HEK293 (cell line): ENCODE data around the gene PARD3B.

ENCODE experiments used
- CTCF ChIA-PET: fragments of 350-600 bp; formaldehyde crosslinking; extraction: SDS; loops from one replicate; lab custom pipeline; 2021; ENCODE audit warnings: antibody characterized with exemption; lab: Yijun Ruan, JAX
- POLR2A ChIA-PET: fragments of 300-600 bp; formaldehyde crosslinking; extraction: SDS; loops from one replicate; lab custom pipeline; 2020; ENCODE audit warnings: antibody characterized with exemption, inconsistent platforms; lab: Yijun Ruan, JAX
- H3K27ac ChIP-seq: fragments of 200-500 bp; sonication (Bioruptor generic); 2 replicates; pipeline ENCODE4 v1.5.1; 2014; ENCODE audit warnings: low read depth, low read length, control low read depth, inconsistent platforms; ENCODE audit errors: extremely low read depth
- H3K36me3 ChIP-seq, 2 experiments: fragments of 200-500 bp in 1 of 2; sonication (Bioruptor generic) in 1 of 2; 1 replicate in 1 of 2; 2 replicates in 1 of 2; pipeline ENCODE4 v1.5.1; 2014 to 2017; ENCODE audit warnings: inconsistent platforms in 2 of 2, low read length in 2 of 2; ENCODE audit not compliant: control insufficient read depth in 2 of 2, insufficient read depth in 1 of 2
- H3K4me1 ChIP-seq: fragments of 200-500 bp; sonication (Bioruptor generic); 2 replicates; pipeline ENCODE4 v1.5.1; 2014; ENCODE audit warnings: mild to moderate bottlenecking, low read length, inconsistent platforms; ENCODE audit not compliant: control insufficient read depth, insufficient read depth
- H3K4me3 ChIP-seq: 2 replicates; pipeline ENCODE4 v1.5.1; 2011; ENCODE audit warnings: low read depth, mild to moderate bottlenecking, control low read depth, low read length, moderate library complexity
- H3K9me3 ChIP-seq: fragments of 200-500 bp; sonication (Bioruptor generic); 2 replicates; pipeline ENCODE4 v1.5.1; 2014; ENCODE audit warnings: low read depth, low read length, inconsistent platforms; ENCODE audit not compliant: control insufficient read depth, insufficient read depth
- BCL6B ChIP-seq: fragments of 450-650 bp; formaldehyde crosslinking; IDR thresholded peaks from 2 replicates; pipeline ENCODE4 v1.5.1; 2017; ENCODE audit warnings: missing biosample characterization, missing genetic modification characterization
- CTCF ChIP-seq: fragments of 450-650 bp; formaldehyde crosslinking; IDR thresholded peaks from 2 replicates; pipeline ENCODE4 v1.5.1; 2016; ENCODE audit warnings: missing biosample characterization, missing genetic modification characterization
- GLI2 ChIP-seq: fragments of 450-650 bp; formaldehyde crosslinking; IDR thresholded peaks from 2 replicates; pipeline ENCODE4; 2017; ENCODE audit warnings: missing biosample characterization, missing genetic modification characterization, low read depth, borderline replicate concordance
- HOXD13 ChIP-seq: sonication (generic); formaldehyde crosslinking; IDR thresholded peaks from 2 replicates; pipeline ENCODE4 v1.8.0; 2022; ENCODE audit warnings: missing genetic modification reagents, borderline replicate concordance
- KLF1 ChIP-seq: fragments of 450-650 bp; formaldehyde crosslinking; IDR thresholded peaks from 2 replicates; pipeline ENCODE4 v1.5.1; 2016; ENCODE audit warnings: missing biosample characterization, missing genetic modification characterization
- KLF8 ChIP-seq: fragments of 450-650 bp; formaldehyde crosslinking; IDR thresholded peaks from 2 replicates; pipeline ENCODE4 v1.5.1; 2016; ENCODE audit warnings: missing biosample characterization, missing genetic modification characterization
- MYNN ChIP-seq: fragments of 450-650 bp; formaldehyde crosslinking; IDR thresholded peaks from 2 replicates; pipeline ENCODE4 v1.5.1; 2016; ENCODE audit warnings: missing biosample characterization, missing genetic modification characterization, borderline replicate concordance
- SP2 ChIP-seq: fragments of 450-650 bp; formaldehyde crosslinking; IDR thresholded peaks from 2 replicates; pipeline ENCODE4 v1.5.1; 2016; ENCODE audit warnings: missing biosample characterization, missing genetic modification characterization
- YY2 ChIP-seq: fragments of 450-650 bp; formaldehyde crosslinking; IDR thresholded peaks from 2 replicates; pipeline ENCODE4 v1.5.1; 2016; ENCODE audit warnings: missing biosample characterization, missing genetic modification characterization
- ZNF175 ChIP-seq: fragments of 450-650 bp; formaldehyde crosslinking; IDR thresholded peaks from 2 replicates; pipeline ENCODE4 v1.5.1; 2016; ENCODE audit warnings: missing biosample characterization, missing genetic modification characterization
- ZNF394 ChIP-seq: fragments of 450-650 bp; formaldehyde crosslinking; IDR thresholded peaks from 2 replicates; pipeline ENCODE4 v1.5.1; 2016; ENCODE audit warnings: missing biosample characterization, missing genetic modification characterization, mild to moderate bottlenecking, moderate library complexity, borderline replicate concordance
- ZNF426 ChIP-seq: fragments of 450-650 bp; formaldehyde crosslinking; IDR thresholded peaks from 2 replicates; pipeline ENCODE4 v1.5.1; 2017; ENCODE audit warnings: missing biosample characterization, missing genetic modification characterization, mild to moderate bottlenecking, inconsistent platforms, moderate library complexity
- ZNF501 ChIP-seq: fragments of 450-650 bp; formaldehyde crosslinking; IDR thresholded peaks from 2 replicates; pipeline ENCODE4 v1.5.1; 2016; ENCODE audit warnings: missing biosample characterization, missing genetic modification characterization
- ZNF518A ChIP-seq: fragments of 450-650 bp; formaldehyde crosslinking; conservative IDR thresholded peaks from 2 replicates; pipeline ENCODE4 v1.5.1; 2016; ENCODE audit warnings: low read depth, missing biosample characterization, missing genetic modification characterization
- ZNF571 ChIP-seq: fragments of 450-650 bp; formaldehyde crosslinking; IDR thresholded peaks from 2 replicates; pipeline ENCODE4 v1.5.0; 2017; ENCODE audit warnings: missing biosample characterization, missing genetic modification characterization
- ZNF645 ChIP-seq: fragments of 450-650 bp; formaldehyde crosslinking; IDR thresholded peaks from 2 replicates; pipeline ENCODE4; 2016; ENCODE audit warnings: missing biosample characterization, missing genetic modification characterization
- ZNF704 ChIP-seq: fragments of 450-650 bp; formaldehyde crosslinking; IDR thresholded peaks from 2 replicates; pipeline ENCODE4 v1.5.1; 2016; ENCODE audit warnings: missing biosample characterization, missing genetic modification characterization
- ZNF776 ChIP-seq: fragments of 450-650 bp; formaldehyde crosslinking; IDR thresholded peaks from 2 replicates; pipeline ENCODE4 v1.5.0; 2017; ENCODE audit warnings: missing biosample characterization, missing genetic modification characterization, borderline replicate concordance
- ZNF791 ChIP-seq: fragments of 450-650 bp; formaldehyde crosslinking; IDR thresholded peaks from 2 replicates; pipeline ENCODE4 v1.5.1; 2016; ENCODE audit warnings: missing biosample characterization, missing genetic modification characterization
- ZSCAN30 ChIP-seq: fragments of 450-650 bp; IDR thresholded peaks from 2 replicates; pipeline ENCODE4 v1.5.1; 2018; ENCODE audit warnings: missing biosample characterization, mild to moderate bottlenecking, missing genetic modification characterization, moderate library complexity

The PARD3B gene

GRCh38 chr2:204503869-204504268, 41.4 kb upstream of the PARD3B start:
- H3K36me3 ChIP-seq, result no peaks in the 10 kb centered on the region
- POLR2A ChIA-PET, result no interaction called here
- TF ChIP-seq ZNF518A (tag by site-specific recombination), result no peak
- no peak for TF ChIP-seq ZNF501 (tag by site-specific recombination)
- TF ChIP-seq ZNF776 (tag by site-specific recombination), result no peak

GRCh38 chr2:204504594-204504993, 40.7 kb upstream of the PARD3B start:
- H3K4me1 ChIP-seq, result no peaks in the 10 kb centered on the region
- H3K36me3 ChIP-seq, result no peaks in the 10 kb centered on the region
- H3K4me3 ChIP-seq, result no peak overlapping the region
- CTCF ChIA-PET, result interaction anchor here (0.7 kb wide), 1 partner anchor 17 kb away, joined by 3 read pairs; no protein-coding TSS in a partner anchor
- no peak for TF ChIP-seq CTCF (tag by site-specific recombination)
- no peak for TF ChIP-seq KLF8 (tag by site-specific recombination)
- TF ChIP-seq ZNF175, result no peak
- no peak for TF ChIP-seq BCL6B (tag by site-specific recombination)
- TF ChIP-seq, all 188 proteins: peak for 0
- POLR2A ChIA-PET, result interaction anchor here (0.5 kb wide), 1 partner anchor 992 kb away, joined by 4 read pairs; no protein-coding TSS in a partner anchor
- Histone ChIP-seq H3K27ac (no peak overlapping the region), H3K9me3 (no peaks in the 10 kb centered on the region)

More at GRCh38 chr2:204503869-204504268, 41.4 kb upstream of the PARD3B start:
- no peak overlapping the region for H3K4me3 ChIP-seq
- no peak overlapping the region for H3K27ac ChIP-seq
- CTCF ChIA-PET, result no interaction called here
- H3K9me3 ChIP-seq, result no peaks in the 10 kb centered on the region
- H3K4me1 ChIP-seq, result no peaks in the 10 kb centered on the region

GRCh38 chr2:204505488-204505887, 39.8 kb upstream of the PARD3B start:
- H3K36me3 ChIP-seq, result no peaks in the 10 kb centered on the region
- H3K4me1 ChIP-seq, result no peaks in the 10 kb centered on the region
- H3K9me3 ChIP-seq, result no peaks in the 10 kb centered on the region
- ChIA-PET POLR2A (no interaction called here), CTCF (interaction anchor here (0.7 to 0.9 kb wide), 3 partner anchors 11 to 1139 kb away, joined by 3 read pairs; no protein-coding TSS in a partner anchor)
- no peak overlapping the region for H3K4me3 ChIP-seq
- no peak overlapping the region for H3K27ac ChIP-seq
- TF ChIP-seq ZNF645 (tag by site-specific recombination) (no peak), YY2 (tag by site-specific recombination) (no peak), ZNF426 (no peak), KLF1 (tag by site-specific recombination) (no peak), SP2 (tag by site-specific recombination) (no peak), MYNN (tag by site-specific recombination) (no peak), HOXD13 (no peak), ZNF394 (tag by site-specific recombination) (no peak), ZNF791 (no peak), GLI2 (no peak), ZSCAN30 (tag by site-specific recombination) (no peak), ZNF571 (tag by site-specific recombination) (no peak), ZNF704 (tag by site-specific recombination) (no peak)
